Epidermal melanocyte (primary cell): ENCODE data around the gene SERPINH1.

ENCODE experiments used
- DNase-seq: peaks from one replicate; pipeline ENCODE4 v3.0.0; 2011; ENCODE audit warnings: low spot score; ENCODE audit not compliant: insufficient read length

The SERPINH1 gene

GRCh38 chr11:75532200-75533048 is 29.6 kb upstream of the SERPINH1 start:
- DNase-seq: peak; percentile 43

- no peak for DNase-seq
Observed at GRCh38 chr11:75533896-75534258, 28.2 kb upstream of the SERPINH1 start.

GRCh38 chr11:75534259-75535069 is 27.6 kb upstream of the SERPINH1 start:
- no peak for DNase-seq

GRCh38 chr11:75535071-75535470 is 27.0 kb upstream of the SERPINH1 start:
- DNase-seq: no peak

GRCh38 chr11:75536786-75537641 is 25.0 kb upstream of the SERPINH1 start:
- no peak for DNase-seq

- DNase-seq: no peak
Observed at GRCh38 chr11:75537740-75538139, 24.3 kb upstream of the SERPINH1 start.

- DNase-seq: no peak
Observed at GRCh38 chr11:75538150-75538942, 23.7 kb upstream of the SERPINH1 start.

GRCh38 chr11:75539459-75540334 is 22.4 kb upstream of the SERPINH1 start:
- DNase-seq: no peak

- no peak for DNase-seq
Observed at GRCh38 chr11:75541193-75542087, 20.6 kb upstream of the SERPINH1 start.

GRCh38 chr11:75542088-75542438 is 20.0 kb upstream of the SERPINH1 start:
- no peak for DNase-seq

- no peak for DNase-seq
Observed at GRCh38 chr11:75543806-75544205, 18.2 kb upstream of the SERPINH1 start.

GRCh38 chr11:75547177-75547576 is 14.9 kb upstream of the SERPINH1 start:
- no peak for DNase-seq

GRCh38 chr11:75547617-75548058 is 14.4 kb upstream of the SERPINH1 start:
- peak; percentile 82 for DNase-seq

- DNase-seq: peak; percentile 59
Observed at GRCh38 chr11:75548595-75549272, 13.3 kb upstream of the SERPINH1 start.

- DNase-seq: no peak
Observed at GRCh38 chr11:75549370-75549958, 12.6 kb upstream of the SERPINH1 start.

GRCh38 chr11:75553182-75553581 is 8.9 kb upstream of the SERPINH1 start:
- DNase-seq: no peak

GRCh38 chr11:75553889-75554257 is 8.2 kb upstream of the SERPINH1 start:
- DNase-seq: no peak
